ENCODE measurements around the gene DCD. TPM values are rescaled to one million over a fixed set of nuclear protein-coding genes. Genes with fewer than 3 reads are reported as not detected.

Gene DCD
- polyA plus RNA-seq, 1 donor from 2014 or later, result not detected

DNA sequence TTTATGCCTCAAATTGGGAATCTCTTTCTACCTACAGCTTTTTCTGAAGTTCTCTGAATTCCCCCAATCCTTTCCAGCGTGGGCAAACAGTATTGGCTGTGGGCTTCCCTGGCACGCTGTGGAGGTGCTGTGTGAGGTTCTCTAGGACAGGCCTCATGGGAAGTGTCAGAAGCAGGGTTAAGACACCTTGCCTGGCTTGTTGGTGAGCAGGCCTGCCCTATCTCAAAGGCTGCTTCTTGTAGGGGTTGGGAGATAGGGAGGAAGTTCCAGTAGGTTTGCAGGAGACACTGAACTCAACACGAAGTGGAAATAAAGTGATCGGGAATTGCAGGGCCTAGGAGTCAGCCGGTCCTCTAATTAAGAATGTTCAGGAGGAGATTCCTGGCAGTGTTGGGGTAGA is 30.0 kb upstream of the DCD start:
- Histone ChIP-seq H3K9me2 (ENCODE audit: insufficient read depth, low read length) (no peaks in the 10 kb centered on the region), H3F3A (ENCODE audit: insufficient read depth, low read length, poor library complexity, severe bottlenecking) (no peaks in the 10 kb centered on the region), H2AFZ (ENCODE audit: low read depth, low read length) (no peak overlapping the region), H3K9me3 (ENCODE audit: low read length) (no peaks in the 10 kb centered on the region), H3K27ac (ENCODE audit: low read length) (no peak overlapping the region), H3K79me2 (replicated peaks; ENCODE audit: insufficient read depth, low read length) (no peaks in the 10 kb centered on the region), H3K9ac (ENCODE audit: low read length) (no peak overlapping the region), H3K4me3 (ENCODE audit: low read length) (no peak overlapping the region), H3K27me3 (ENCODE audit: insufficient read depth, low read depth, low read length) (no peaks in the 10 kb centered on the region), H3K36me3 (ENCODE audit: insufficient read depth, low read length) (no peaks in the 10 kb centered on the region), H3K4me2 (ENCODE audit: low read length) (no peak overlapping the region), H4K20me1 (ENCODE audit: insufficient read depth) (no peaks in the 10 kb centered on the region)
- TF ChIP-seq EZH2 (IDR thresholded peaks at IDR 0.05; ENCODE audit: borderline replicate concordance, insufficient read depth, low read length, poor library complexity, severe bottlenecking) (no peak), RAD21 (conservative IDR thresholded peaks at IDR 0.05) (no peak), POLR2AphosphoS5 (IDR thresholded peaks at IDR 0.05) (no peak), MXI1 (conservative IDR thresholded peaks at IDR 0.05; ENCODE audit: poor library complexity, severe bottlenecking) (no peak), EP300 (conservative IDR thresholded peaks at IDR 0.05; ENCODE audit: poor library complexity, severe bottlenecking) (no peak), TAF1 (IDR thresholded peaks at IDR 0.05; ENCODE audit: low read depth) (no peak), SMC3 (conservative IDR thresholded peaks at IDR 0.05; ENCODE audit: poor library complexity) (no peak)
- TF ChIP-seq, protein P1, sequence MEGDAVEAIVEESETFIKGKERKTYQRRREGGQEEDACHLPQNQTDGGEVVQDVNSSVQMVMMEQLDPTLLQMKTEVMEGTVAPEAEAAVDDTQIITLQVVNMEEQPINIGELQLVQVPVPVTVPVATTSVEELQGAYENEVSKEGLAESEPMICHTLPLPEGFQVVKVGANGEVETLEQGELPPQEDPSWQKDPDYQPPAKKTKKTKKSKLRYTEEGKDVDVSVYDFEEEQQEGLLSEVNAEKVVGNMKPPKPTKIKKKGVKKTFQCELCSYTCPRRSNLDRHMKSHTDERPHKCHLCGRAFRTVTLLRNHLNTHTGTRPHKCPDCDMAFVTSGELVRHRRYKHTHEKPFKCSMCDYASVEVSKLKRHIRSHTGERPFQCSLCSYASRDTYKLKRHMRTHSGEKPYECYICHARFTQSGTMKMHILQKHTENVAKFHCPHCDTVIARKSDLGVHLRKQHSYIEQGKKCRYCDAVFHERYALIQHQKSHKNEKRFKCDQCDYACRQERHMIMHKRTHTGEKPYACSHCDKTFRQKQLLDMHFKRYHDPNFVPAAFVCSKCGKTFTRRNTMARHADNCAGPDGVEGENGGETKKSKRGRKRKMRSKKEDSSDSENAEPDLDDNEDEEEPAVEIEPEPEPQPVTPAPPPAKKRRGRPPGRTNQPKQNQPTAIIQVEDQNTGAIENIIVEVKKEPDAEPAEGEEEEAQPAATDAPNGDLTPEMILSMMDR (IDR thresholded peaks at IDR 0.05; ENCODE audit: poor library complexity, severe bottlenecking), result no peak
- TF ChIP-seq, protein P2, sequence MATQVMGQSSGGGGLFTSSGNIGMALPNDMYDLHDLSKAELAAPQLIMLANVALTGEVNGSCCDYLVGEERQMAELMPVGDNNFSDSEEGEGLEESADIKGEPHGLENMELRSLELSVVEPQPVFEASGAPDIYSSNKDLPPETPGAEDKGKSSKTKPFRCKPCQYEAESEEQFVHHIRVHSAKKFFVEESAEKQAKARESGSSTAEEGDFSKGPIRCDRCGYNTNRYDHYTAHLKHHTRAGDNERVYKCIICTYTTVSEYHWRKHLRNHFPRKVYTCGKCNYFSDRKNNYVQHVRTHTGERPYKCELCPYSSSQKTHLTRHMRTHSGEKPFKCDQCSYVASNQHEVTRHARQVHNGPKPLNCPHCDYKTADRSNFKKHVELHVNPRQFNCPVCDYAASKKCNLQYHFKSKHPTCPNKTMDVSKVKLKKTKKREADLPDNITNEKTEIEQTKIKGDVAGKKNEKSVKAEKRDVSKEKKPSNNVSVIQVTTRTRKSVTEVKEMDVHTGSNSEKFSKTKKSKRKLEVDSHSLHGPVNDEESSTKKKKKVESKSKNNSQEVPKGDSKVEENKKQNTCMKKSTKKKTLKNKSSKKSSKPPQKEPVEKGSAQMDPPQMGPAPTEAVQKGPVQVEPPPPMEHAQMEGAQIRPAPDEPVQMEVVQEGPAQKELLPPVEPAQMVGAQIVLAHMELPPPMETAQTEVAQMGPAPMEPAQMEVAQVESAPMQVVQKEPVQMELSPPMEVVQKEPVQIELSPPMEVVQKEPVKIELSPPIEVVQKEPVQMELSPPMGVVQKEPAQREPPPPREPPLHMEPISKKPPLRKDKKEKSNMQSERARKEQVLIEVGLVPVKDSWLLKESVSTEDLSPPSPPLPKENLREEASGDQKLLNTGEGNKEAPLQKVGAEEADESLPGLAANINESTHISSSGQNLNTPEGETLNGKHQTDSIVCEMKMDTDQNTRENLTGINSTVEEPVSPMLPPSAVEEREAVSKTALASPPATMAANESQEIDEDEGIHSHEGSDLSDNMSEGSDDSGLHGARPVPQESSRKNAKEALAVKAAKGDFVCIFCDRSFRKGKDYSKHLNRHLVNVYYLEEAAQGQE (IDR thresholded peaks at IDR 0.05; ENCODE audit: borderline replicate concordance), result no peak

GRCh38 chr12:54667945-54668344 is 19.8 kb upstream of the DCD start:
- H3K9ac ChIP-seq (ENCODE audit: low read length), result no peak overlapping the region
- no peaks in the 10 kb centered on the region for H3K9me3 ChIP-seq (ENCODE audit: low read length)
- H3K27ac ChIP-seq (ENCODE audit: low read length), result no peak overlapping the region
- no peaks in the 10 kb centered on the region for H3K36me3 ChIP-seq (ENCODE audit: insufficient read depth, low read length)
- no peaks in the 10 kb centered on the region for H3K9me2 ChIP-seq (ENCODE audit: insufficient read depth, low read length)
- H2AFZ ChIP-seq (ENCODE audit: low read depth, low read length), result no peak overlapping the region
- no peak overlapping the region for H3K4me3 ChIP-seq (ENCODE audit: low read length)
- TF ChIP-seq, protein P1 (IDR thresholded peaks at IDR 0.05; ENCODE audit: poor library complexity, severe bottlenecking), result no peak
- TF ChIP-seq POLR2AphosphoS5 (IDR thresholded peaks at IDR 0.05) (no peak), EP300 (conservative IDR thresholded peaks at IDR 0.05; ENCODE audit: poor library complexity, severe bottlenecking) (no peak), SMC3 (conservative IDR thresholded peaks at IDR 0.05; ENCODE audit: poor library complexity) (no peak), RAD21 (conservative IDR thresholded peaks at IDR 0.05) (no peak), EZH2 (IDR thresholded peaks at IDR 0.05; ENCODE audit: borderline replicate concordance, insufficient read depth, low read length, poor library complexity, severe bottlenecking) (no peak), TAF1 (IDR thresholded peaks at IDR 0.05; ENCODE audit: low read depth) (no peak), MXI1 (conservative IDR thresholded peaks at IDR 0.05; ENCODE audit: poor library complexity, severe bottlenecking) (no peak)
- TF ChIP-seq, protein P2 (IDR thresholded peaks at IDR 0.05; ENCODE audit: borderline replicate concordance), result no peak
- H3K27me3 ChIP-seq (ENCODE audit: insufficient read depth, low read depth, low read length), result no peaks in the 10 kb centered on the region
- no peak overlapping the region for H3K4me2 ChIP-seq (ENCODE audit: low read length)
- H4K20me1 ChIP-seq (ENCODE audit: insufficient read depth), result no peaks in the 10 kb centered on the region
- H3F3A ChIP-seq (ENCODE audit: insufficient read depth, low read length, poor library complexity, severe bottlenecking), result no peaks in the 10 kb centered on the region
- no peaks in the 10 kb centered on the region for H3K79me2 ChIP-seq (replicated peaks; ENCODE audit: insufficient read depth, low read length)
